Ammon's horn (tissue), 1 donor: Measurements from ENCODE around the gene MT1F.
"Not testable (repeated sequence)": the region's sequence is repeated elsewhere in the genome, so short reads cannot be mapped to it uniquely, and the experiment has no call there.

ENCODE experiments used
- DNase-seq: peaks from one replicate; pipeline ENCODE4 v3.0.0-alpha.2; 2016; ENCODE audit warnings: low spot score

MT1F gene

DNA sequence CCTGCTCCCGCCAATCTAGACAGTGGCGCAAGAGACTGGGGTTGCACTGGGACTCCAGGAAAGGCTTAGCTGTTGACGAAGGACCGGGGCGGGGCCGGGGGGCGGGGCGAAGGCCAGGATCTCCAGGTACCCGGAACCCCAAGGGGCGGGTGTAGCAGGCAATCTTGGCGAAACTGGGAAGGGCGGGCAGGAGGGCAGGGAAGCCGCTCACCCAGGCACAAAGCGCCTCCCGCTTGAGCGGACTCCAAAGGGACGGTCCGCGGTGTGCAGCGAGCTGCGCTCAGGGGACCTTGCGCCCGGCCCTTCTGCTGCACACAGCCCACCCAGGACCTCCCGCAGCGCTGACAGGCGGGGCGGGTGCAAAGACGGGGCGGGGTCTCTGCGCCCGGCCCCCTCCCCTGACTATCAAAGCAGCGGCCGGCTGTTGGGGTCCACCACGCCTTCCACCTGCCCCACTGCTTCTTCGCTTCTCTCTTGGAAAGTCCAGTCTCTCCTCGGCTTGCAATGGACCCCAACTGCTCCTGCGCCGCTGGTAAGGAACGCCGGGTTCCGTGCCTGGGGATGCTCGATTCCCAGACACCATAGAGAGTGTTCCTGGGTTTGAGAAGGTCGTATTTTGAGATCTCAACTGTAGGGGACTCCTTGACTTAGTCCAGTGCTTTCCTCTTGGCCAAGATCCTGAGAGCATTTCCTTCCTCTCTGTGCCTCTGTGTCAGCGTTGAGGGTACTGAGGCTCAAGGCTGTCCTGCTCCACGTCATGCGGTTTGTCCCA, at the start of gene MT1F:
Gene MT1F, plus strand, starts transcription at position 405 of the 772 bp plus-strand sequence. Its CDS starts 100 bp downstream, at position 505.
- peak; percentile 67 for DNase-seq

DNA sequence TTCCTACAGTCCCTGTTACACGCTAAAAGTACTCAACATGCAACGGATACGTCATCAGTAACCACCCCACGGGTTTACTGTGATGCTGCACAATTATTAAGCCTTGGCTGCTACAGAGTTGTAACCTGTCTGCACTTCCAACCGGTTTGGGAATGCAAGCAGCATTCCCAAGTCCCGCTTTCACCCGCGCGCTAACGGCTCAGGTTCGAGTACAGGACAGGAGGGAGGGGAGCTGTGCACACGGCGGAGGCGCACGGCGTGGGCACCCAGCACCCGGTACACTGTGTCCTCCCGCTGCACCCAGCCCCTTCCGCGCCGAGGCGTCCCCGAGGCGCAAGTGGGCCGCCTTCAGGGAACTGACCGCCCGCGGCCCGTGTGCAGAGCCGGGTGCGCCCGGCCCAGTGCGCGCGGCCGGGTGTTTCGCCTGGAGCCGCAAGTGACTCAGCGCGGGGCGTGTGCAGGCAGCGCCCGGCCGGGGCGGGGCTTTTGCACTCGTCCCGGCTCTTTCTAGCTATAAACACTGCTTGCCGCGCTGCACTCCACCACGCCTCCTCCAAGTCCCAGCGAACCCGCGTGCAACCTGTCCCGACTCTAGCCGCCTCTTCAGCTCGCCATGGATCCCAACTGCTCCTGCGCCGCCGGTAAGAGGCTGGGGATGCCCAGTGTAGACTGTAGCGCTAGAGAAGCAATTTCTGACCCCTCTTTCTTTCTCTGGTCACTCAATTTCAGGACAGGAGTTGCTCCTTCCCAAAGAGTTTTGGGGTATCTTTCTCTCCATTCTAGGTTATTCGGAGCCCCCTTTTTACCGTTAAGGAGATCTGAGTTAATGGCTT, 49.5 kb upstream of the MT1F start, which contains the start of gene MT2A:
Gene MT2A, plus strand, starts transcription at position 542 of the 833 bp plus-strand sequence. Its CDS starts 72 bp downstream, at position 614.
- DNase-seq: peak; percentile 95

DNA sequence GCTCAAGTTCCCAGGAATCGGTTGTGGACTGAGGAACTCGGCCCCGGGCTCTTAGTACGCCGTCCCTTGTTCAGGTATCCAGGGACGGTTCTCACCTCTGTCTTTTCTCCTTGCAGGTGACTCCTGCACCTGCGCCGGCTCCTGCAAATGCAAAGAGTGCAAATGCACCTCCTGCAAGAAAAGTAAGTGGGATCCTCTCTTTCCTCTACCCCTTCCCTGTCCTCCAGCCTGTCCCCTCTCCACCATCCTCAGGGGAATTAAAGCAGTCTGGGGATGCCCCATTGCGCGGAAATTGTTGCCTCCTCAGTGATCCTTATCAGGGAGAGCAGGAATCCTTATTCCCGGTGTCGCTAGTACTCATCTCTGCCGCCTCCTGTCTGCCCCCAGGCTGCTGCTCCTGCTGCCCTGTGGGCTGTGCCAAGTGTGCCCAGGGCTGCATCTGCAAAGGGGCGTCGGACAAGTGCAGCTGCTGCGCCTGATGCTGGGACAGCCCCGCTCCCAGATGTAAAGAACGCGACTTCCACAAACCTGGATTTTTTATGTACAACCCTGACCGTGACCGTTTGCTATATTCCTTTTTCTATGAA, 48.8 kb upstream of the MT1F start:
- no peak for DNase-seq

DNA sequence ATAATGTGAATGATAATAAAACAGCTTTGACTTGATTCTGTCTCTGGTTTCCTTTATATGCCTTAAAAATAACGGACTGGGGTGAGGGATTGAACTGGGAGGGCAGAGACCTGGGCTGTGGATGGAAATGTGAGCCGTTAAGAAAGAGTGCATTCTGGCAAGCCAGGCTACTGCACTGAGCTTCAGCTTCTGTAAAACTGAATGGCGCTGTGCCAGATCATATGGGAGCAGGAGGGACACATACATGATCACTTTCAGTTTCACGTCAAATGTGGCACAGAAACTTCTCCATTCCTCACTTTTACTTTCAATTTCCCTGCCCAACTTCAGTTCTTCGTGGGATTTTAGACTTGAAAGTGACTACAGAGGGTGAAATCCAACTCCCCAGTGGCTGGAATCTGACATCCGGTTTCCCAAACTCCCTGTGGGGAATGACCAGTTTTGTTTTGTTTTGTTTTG, 48.3 kb upstream of the MT1F start:
- peak; percentile 85 for DNase-seq

DNA sequence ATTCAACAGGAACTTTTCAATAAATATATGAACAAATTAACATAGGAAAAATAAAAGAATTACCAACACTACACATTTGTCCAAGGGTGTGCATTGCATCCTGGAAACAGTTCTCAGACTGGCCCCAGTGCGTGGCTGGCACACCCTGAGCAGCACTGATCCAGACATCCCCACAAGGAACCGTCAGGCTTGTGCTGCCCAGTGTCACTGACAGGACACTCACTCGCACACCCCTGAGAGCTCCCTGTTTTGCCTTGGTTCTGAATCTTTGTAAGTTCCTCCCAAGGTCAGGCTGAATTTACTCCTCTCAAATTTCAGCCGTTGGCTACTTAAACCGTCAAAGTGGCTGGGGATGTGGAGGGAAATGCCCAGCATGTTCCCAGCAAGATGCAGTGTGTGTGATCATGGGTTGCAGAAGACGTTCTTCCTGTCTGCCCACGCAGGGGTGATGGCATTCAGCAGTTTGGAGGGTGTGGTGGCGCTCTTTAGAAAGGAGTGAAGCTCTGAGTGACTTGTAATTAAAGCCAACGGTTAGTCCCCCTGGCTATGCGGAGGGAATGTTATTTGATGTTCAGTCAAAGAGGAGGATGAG, 47.6 kb upstream of the MT1F start:
- DNase-seq: peak; percentile 54

DNA sequence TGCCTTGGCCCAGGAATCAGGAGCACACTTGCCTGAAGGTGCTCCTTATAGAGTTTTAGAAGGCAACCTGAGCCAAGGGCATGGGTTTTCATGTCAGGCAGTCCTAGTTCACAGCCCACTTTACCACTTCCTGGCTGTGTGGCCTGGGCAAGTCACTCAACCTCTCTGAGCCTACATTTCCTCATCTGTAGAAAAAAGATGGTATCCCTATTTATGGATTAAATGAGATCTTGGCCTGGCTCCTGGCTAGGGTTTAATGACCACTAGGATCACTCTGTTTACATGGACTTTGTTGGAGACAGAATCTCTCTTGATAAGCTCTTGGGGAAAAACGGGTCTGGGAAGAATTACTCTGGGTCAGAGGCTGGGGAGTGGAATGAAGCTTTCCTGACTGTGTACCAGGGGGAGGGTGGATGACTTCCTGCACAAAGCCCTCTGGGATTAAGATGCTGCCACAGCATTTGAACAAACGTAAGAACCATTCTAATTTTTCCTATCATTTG, 47.1 kb upstream of the MT1F start:
- no peak for DNase-seq

DNA sequence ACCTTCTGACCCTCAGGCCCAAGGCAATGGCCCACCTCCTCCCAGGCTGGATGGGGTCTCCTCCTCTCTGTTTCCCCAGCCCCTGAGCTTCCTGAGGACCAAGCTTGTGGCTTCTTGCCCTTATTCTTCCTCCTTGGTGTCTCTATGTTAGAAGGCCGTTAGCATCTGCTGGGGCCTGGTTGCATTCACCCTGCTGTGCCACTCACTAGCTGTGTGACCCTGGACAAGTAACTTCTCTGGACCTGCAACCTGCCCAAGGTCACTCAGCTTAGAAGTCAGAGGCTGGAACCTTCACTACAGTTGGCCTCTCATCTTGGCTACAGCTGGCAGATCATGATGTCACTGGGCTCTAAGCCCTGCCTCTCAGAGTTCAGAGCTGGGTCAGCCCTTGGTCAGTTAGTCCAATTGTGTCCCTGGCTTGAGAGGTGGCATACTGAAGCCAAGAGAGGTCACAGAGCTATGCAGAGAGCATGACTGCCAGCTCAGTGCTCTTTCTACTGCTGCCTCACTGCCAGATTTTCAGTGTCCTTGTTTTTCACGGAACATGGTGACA, 46.4 kb upstream of the MT1F start:
- DNase-seq: peak; percentile 72

DNA sequence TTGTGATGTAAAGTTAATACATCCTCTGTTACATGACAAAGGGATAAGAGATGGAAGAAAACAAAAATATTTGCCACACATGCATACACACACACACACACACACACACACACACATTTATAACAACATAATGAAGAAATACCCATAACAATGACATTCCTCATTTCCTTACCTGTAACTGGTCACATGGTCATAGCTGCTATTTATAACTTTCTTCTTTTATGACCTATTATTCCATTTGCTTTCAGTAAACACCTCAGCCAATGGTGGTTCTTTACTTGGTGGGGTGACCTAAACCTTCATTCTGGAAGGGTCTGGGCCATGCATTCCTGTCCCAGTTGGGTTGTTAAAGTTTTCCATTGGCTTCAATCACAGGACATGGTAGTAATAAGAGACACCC, 44.1 kb upstream of the MT1F start:
- DNase-seq: no peak

DNA sequence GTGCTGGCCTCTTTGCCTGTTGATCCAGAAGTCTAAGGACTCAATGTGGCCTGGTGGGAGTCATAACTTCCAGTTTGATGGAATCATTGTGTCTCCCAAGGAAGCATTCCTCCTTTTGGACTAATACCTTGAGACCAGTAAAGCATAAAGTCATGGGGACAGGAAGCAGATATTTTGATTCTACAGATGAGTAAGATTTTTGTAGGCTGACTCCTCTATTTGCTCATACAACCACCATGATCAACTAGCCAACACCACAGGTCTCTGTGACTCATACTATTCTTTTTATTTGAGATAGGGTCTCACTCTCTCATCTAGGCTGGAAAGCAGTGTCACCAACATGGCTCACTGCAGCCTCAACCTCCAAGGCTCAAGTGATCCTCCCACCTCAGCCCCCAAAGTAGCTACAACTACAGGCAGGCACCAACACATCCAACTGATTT, 43.2 kb upstream of the MT1F start:
- DNase-seq: no peak

DNA sequence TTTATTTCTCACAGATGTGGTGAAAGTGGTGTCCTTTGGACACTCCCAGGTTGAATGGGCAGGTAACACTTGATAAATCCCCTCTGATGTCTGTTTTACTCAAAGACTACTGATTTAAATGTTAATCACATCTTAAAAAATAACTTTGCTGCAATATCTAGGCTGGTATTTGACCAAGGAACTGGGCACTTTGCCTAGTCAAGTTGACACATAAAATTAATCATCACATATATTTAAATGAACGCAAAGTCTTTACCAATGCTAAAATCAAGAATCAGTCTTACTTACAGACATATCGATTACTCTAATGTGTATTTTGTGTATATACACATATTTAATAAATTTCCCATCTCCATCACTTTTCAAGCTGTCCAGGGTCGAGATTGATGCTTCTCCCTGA, 42.4 kb upstream of the MT1F start:
- DNase-seq: no peak

DNA sequence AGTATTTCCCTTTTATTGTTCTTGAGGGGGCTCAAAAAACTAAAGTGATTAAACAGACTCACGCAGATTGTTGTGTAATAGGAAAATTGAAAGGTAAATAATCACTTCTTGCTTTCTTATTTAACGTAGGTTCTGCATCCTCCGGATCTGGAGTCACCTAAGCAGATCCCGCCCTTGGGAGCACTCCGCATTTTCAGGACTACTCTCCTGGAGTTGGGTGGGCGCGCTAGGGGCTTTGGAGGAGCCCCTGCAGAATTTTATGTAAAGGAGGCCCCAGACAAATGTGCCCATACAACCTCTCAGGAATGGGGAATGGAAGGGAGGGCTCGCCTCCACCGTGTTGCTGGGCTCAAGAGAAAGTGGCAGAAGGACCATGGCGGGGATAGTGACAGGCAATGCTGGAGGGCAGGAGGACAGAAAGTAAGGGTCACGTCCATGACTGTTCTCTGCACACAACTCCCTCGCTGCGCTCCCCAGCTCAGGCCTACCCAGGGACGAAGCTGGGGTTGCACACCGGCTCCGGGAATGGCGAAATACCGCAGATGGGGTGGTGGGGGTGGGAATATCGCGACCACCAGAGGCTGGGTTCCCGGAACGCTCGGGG, 41.0 kb upstream of the MT1F start:
- no peak for DNase-seq

DNA sequence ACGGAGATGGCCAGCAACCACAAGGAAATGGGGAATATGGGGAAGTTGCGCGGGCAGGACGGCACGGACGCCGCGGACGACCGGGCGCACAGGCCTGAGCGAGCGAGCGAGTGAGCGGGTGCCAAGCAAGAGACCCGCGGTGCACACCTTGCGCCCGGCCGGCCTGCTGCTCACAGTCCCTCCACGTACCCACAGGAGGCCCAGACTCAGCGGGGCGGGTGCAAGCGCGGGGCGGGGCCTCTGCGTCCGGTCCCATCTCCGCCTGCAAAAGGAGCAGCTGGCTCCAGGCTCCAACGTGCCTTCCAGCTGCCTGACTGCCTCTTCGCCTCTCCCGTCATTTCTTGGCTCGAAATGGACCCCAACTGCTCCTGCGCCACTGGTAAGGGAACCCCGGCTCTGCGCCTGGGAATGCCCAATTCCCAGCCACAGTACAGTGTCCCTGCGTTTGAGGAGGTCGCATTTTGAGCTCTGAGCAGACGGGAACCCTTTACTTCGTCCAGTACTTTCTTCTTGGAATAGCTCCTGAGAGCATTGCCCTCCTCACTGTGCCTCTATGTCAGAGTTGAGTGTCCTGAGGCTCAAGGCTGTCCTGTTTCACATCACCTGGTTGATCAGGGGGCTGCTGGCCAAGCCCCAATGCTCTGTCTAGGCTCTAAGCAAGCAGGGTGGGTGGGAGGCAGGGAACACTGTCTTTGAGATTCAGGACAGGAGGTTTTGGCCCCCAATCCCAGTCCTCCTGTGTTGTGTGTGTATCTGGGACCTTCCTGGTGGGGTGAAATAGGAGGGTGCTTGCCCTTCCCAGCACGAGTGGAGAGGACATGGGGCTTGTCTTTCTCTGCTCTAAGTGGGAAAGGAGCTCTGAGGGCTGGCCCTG, 40.3 kb upstream of the MT1F start:
- peak; percentile 56 for DNase-seq

DNA sequence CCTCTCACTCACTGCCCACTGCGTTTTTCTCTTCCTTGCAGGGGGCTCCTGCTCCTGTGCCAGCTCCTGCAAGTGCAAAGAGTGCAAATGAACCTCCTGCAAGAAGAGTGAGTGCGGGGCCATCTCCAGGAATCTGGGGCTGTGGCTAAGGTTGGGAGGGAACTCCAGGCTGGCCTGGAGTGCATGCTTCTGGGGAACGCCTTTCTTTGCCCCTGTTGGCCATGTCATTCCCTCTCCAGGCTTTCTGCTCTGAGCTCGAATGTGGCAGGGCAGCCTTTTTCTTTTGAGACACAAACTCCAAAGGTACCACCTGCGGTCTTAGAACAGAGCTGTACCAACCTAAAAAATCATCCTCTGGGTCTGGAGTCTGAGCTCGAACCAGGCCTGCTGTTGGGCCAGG, 39.6 kb upstream of the MT1F start:
- no peak for DNase-seq

DNA sequence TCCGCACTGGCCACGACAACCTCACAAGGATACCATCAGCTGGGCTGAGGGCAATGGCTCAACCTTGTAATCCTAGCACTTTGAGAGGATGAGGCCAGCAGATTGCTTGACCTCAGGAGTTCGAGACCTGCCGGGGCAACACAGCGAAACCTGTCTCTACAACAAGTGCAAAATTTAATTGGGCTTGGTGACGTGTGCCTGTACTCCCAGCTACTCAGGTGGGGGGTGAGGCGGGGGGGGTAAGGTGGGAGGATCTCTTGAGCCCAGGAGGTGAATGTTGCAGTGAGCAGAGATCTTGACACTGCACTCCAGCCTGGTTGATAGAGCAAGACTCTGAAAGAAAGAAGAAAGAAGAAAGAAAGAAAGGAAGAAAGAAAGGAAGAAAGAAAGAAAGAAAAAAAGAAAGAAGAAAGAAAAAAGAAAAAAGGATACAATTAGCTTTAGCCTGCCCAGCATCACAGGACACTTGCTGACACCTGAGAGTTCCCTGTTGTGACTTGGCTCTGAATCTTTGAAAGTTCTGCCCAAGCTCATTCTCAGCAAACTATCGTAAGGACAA, 37.3 kb upstream of the MT1F start:
- no peak for DNase-seq

DNA sequence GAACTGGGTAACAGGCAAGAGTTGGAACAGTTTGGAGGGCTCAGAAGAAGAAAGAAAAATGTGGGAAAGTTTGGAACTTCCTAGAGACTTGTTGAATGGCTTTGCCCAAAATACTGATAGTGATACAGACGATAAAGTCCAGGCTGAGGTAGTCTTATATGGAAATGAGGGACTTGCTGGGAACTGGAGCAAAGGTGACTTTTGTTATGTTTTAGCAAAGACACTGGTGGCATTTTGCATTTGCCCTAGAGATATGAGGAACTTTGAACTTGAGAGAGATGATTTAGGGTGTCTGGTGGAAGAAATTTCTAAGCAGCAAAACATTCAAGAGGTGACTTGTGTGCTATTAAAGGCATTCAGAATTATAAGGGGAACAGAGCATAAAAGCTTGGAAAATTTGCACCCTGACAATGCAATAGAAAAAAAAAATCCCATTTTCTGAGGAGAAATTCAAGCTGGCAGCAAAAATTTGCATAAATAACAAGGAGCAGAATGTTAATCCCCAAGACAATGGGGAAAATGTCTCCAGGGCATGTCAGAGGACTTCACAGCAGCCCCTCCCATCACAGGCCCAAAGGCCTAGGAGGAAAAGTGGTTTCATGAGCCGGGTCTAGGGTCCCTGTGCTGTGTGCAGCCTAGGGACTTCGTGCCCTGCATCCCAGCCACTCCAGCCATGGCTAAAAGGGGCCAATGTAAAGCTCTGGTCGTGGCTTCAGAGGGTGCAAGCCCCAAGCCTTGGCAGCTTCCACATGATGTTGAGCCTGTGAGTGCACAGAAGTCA, 35.9 kb upstream of the MT1F start:
- DNase-seq: not testable (repeated sequence)

DNA sequence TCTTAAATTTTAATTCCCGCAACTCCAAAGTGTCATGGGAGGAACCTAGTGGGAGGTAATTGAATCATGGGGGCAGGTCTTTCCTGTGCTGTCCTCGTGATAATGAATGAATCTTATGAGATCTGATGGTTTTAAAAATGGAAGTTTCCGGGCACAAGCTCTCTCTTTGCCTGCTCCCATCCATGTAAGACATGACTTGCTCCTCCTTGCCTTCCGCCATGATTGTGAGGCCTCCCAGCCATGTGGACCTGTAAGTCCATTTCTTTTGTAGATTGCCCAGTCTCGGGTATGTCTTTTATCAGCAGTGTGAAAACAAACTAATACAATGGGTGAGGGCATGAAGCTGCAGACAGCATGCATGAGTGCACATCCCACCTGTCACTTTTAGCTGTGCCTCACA, 34.6 kb upstream of the MT1F start:
- not testable (repeated sequence) for DNase-seq

DNA sequence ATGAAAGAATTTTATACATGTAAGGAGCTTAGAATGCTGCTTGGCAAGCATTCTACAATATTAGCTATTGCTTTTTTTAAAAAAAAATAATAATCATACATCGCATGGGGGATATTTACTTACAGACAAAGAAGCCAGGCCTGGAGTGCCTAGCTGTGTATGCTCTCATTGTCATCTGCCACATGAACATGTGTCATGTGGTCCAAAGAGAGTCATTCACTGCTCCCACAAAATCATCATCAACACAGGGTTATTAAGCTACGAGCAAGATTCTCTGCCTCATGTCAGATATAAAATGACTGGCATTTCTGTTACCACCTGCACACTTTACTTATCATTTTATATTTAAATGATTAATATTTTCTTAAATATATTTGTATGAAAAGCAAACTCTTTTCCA, 34.1 kb upstream of the MT1F start:
- no peak for DNase-seq

DNA sequence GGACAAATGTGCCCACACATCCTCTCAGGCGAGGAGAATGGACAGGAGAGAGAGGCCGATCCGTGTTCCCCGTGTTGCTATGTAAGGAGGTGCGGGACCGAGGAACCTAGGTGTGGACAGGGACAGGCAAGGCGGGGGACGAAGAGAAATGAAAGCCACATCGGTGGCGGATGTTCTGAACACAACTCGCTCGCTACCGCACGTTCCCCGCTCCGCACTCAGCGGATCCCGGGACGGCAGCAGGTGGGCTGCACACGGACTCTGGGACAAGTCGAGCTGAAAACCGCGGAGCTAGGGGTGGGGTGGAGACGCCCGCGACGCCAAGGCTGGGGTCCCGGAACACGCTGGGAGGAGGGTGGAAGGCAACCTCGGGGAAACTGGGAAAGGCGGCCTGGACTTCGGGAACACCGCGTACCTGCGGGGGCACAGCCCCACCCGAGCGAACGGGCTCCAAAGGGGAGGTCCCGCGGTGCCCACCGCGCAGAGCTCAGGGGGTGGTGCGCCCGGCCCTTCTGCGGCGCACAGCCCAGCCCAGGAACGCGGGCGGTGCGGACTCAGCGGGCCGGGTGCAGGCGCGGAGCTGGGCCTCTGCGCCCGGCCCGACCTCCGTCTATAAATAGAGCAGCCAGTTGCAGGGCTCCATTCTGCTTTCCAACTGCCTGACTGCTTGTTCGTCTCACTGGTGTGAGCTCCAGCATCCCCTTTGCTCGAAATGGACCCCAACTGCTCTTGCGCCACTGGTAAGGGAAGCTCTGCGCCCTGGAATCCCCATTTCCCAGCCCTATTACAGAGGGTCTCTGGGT, 32.4 kb upstream of the MT1F start, which contains the start of gene MT1E:
Gene MT1E, plus strand, starts transcription at position 642 of the 803 bp plus-strand sequence. Its CDS starts 71 bp downstream, at position 713.
- DNase-seq: peak; percentile 69
